H9 (cell line): Measurements from ENCODE around the gene DIP2C. TPM values are rescaled to one million over a fixed set of nuclear protein-coding genes. Genes with fewer than 3 reads are reported as not detected.

Source experiments
- DNase-seq: peaks from one replicate; pipeline ENCODE4 v3.0.0-alpha.2; 2017
- H2AFZ ChIP-seq: one replicate; pipeline ENCODE4 v1.6.1; 2013; ENCODE audit warnings: mild to moderate bottlenecking, low read length, control low read depth, moderate library complexity
- H2AK5ac ChIP-seq: 2 replicates; pipeline ENCODE4 v1.6.1; 2013; ENCODE audit warnings: low read length, control low read depth, mixed read lengths; ENCODE audit not compliant: insufficient read length
- H2BK120ac ChIP-seq: one replicate; pipeline ENCODE4 v1.6.1; 2013; ENCODE audit warnings: low read depth, mild to moderate bottlenecking, low read length, control low read depth, inconsistent platforms; ENCODE audit not compliant: poor library complexity, severe bottlenecking
- H2BK12ac ChIP-seq: 2 replicates; pipeline ENCODE4 v1.6.1; 2013; ENCODE audit warnings: low read length, control low read depth, mixed read lengths, low read depth; ENCODE audit not compliant: insufficient read length
- H2BK15ac ChIP-seq: 2 replicates; pipeline ENCODE4 v1.6.1; 2013; ENCODE audit warnings: low read depth, low read length, control low read depth
- H2BK20ac ChIP-seq: one replicate; pipeline ENCODE4 v1.6.1; 2013; ENCODE audit warnings: low read depth, mild to moderate bottlenecking, low read length, control low read depth, inconsistent platforms; ENCODE audit not compliant: poor library complexity, severe bottlenecking
- H2BK5ac ChIP-seq: 2 replicates; pipeline ENCODE4 v1.6.1; 2013; ENCODE audit warnings: low read length, control low read depth, mixed read lengths; ENCODE audit not compliant: insufficient read length
- H3K14ac ChIP-seq: 2 replicates; pipeline ENCODE4 v1.6.1; 2013; ENCODE audit warnings: low read length, control low read depth; ENCODE audit not compliant: insufficient read depth
- H3K18ac ChIP-seq: 2 replicates; pipeline ENCODE4 v1.6.1; 2013; ENCODE audit warnings: low read depth, mild to moderate bottlenecking, mixed read lengths, low read length, control low read depth; ENCODE audit not compliant: insufficient read length
- H3K23ac ChIP-seq: 2 replicates; pipeline ENCODE4 v1.6.1; 2013; ENCODE audit warnings: low read length, control low read depth, mixed read lengths, low read depth; ENCODE audit not compliant: insufficient read length
- H3K23me2 ChIP-seq: 2 replicates; pipeline ENCODE4 v1.6.1; 2013; ENCODE audit warnings: low read depth, mild to moderate bottlenecking, mixed read lengths, low read length, control low read depth; ENCODE audit not compliant: insufficient read length, poor library complexity, severe bottlenecking
- H3K27ac ChIP-seq: 2 replicates; pipeline ENCODE4 v1.5.1; 2013; ENCODE audit warnings: low read length, control low read depth, mixed read lengths, low read depth; ENCODE audit not compliant: insufficient read length
- H3K27me3 ChIP-seq: 2 replicates; pipeline ENCODE4 v1.6.1; 2013; ENCODE audit warnings: low read length, control low read depth, inconsistent platforms; ENCODE audit not compliant: insufficient read depth
- H3K4ac ChIP-seq: 2 replicates; pipeline ENCODE4 v1.6.1; 2013; ENCODE audit warnings: low read depth, mild to moderate bottlenecking, control low read depth, inconsistent platforms, low read length, moderate library complexity
- H3K4me1 ChIP-seq: 2 replicates; pipeline ENCODE4 v1.6.1; 2013; ENCODE audit warnings: low read length, control low read depth, inconsistent platforms; ENCODE audit not compliant: insufficient read depth
- H3K4me2 ChIP-seq: 2 replicates; pipeline ENCODE4 v1.6.1; 2013; ENCODE audit warnings: low read length, control low read depth, mixed read lengths; ENCODE audit not compliant: insufficient read length, insufficient read depth
- H3K56ac ChIP-seq: 2 replicates; pipeline ENCODE4 v1.6.1; 2013; ENCODE audit warnings: low read depth, mild to moderate bottlenecking, mixed read lengths, low read length, control low read depth; ENCODE audit not compliant: insufficient read length
- H3K79me1 ChIP-seq: 2 replicates; pipeline ENCODE4 v1.6.1; 2013; ENCODE audit warnings: low read depth, mild to moderate bottlenecking, moderate library complexity, low read length, control low read depth, inconsistent platforms; ENCODE audit not compliant: insufficient read depth, poor library complexity, severe bottlenecking
- H3K79me2 ChIP-seq: 2 replicates; pipeline ENCODE4 v1.6.1; 2013; ENCODE audit warnings: low read length, control low read depth, inconsistent platforms; ENCODE audit not compliant: insufficient read depth
- H3K9ac ChIP-seq: 2 replicates; pipeline ENCODE4 v1.6.1; 2013; ENCODE audit warnings: low read length, control low read depth, mixed read lengths; ENCODE audit not compliant: insufficient read length; ENCODE audit errors: extremely low read depth
- H3K9me3 ChIP-seq: one replicate; pipeline ENCODE4 v1.6.1; 2013; ENCODE audit warnings: low read depth, low read length, inconsistent platforms; ENCODE audit not compliant: control insufficient read depth
- H3T11ph ChIP-seq: one replicate; pipeline ENCODE4 v1.6.1; 2013; ENCODE audit warnings: mild to moderate bottlenecking, low read length, control low read depth, inconsistent platforms
- H4K20me1 ChIP-seq: one replicate; pipeline ENCODE4 v1.6.1; 2013; ENCODE audit not compliant: control insufficient read depth, insufficient read length, insufficient read depth
- H4K5ac ChIP-seq: 2 replicates; pipeline ENCODE4 v1.6.1; 2013; ENCODE audit warnings: low read depth, mild to moderate bottlenecking, mixed read lengths, low read length, control low read depth; ENCODE audit not compliant: insufficient read length
- H4K8ac ChIP-seq: replicated peaks from 2 replicates; pipeline ENCODE4 v1.6.1; 2013; ENCODE audit warnings: low read length, control low read depth, mixed read lengths, low read depth; ENCODE audit not compliant: insufficient read length
- H4K91ac ChIP-seq: 2 replicates; pipeline ENCODE4 v1.6.1; 2013; ENCODE audit warnings: low read depth, mild to moderate bottlenecking, moderate library complexity, mixed read lengths, low read length, control low read depth; ENCODE audit not compliant: insufficient read length
- H3K27ac Mint-ChIP-seq, 3 experiments: 2 replicates in 2 of 3; 3 replicates in 1 of 3; pipeline ENCODE4 v1.8.0; 2020 to 2021; ENCODE audit warnings: mixed read lengths in 3 of 3, mild to moderate bottlenecking in 1 of 3, moderate library complexity in 1 of 3
- H3K27me3 Mint-ChIP-seq: 2 replicates; pipeline ENCODE4 v1.8.0; 2021; ENCODE audit warnings: low read depth, mild to moderate bottlenecking, moderate library complexity, mixed read lengths
- H3K36me3 Mint-ChIP-seq, 3 experiments: 2 replicates in 2 of 3; 3 replicates in 1 of 3; pipeline ENCODE4 v1.8.0; 2020 to 2021; ENCODE audit warnings: low read depth in 3 of 3, mixed read lengths in 3 of 3; ENCODE audit not compliant: insufficient read depth in 1 of 3
- H3K4me1 Mint-ChIP-seq, 2 experiments: 2 replicates each; pipeline ENCODE4 v1.8.0; 2020; ENCODE audit warnings: mixed read lengths in 2 of 2
- H3K4me3 Mint-ChIP-seq, 2 experiments: 2 replicates in 1 of 2; 3 replicates in 1 of 2; pipeline ENCODE4 v1.8.0; 2020 to 2021; ENCODE audit warnings: mild to moderate bottlenecking in 2 of 2, mixed read lengths in 2 of 2, moderate library complexity in 1 of 2
- H3K9me3 Mint-ChIP-seq, 2 experiments: 2 replicates in 1 of 2; 3 replicates in 1 of 2; pipeline ENCODE4 v1.8.0; 2020; ENCODE audit warnings: mild to moderate bottlenecking in 2 of 2, mixed read lengths in 2 of 2, moderate library complexity in 1 of 2
- WGBS: extraction: QIAGEN DNeasy Blood & Tissue Kit; methylation state at CpG from one replicate; pipeline ENCODE4 v1.1.7; 2013; ENCODE audit warnings: missing lambda C conversion rate, low lambda C conversion rate, mixed read lengths; ENCODE audit not compliant: insufficient read length; ENCODE audit errors: extremely low coverage; 5-methylcytosine and 5-hydroxymethylcytosine counted together
- total RNA-seq: library from RNA; stranded (reverse); gene quantifications from 2 replicates; pipeline ENCODE4 v1.2.1, GENCODE V29; 2021
- TF ChIP-seq, protein P1 (sequence below): fragments of 200-600 bp; sonication (generic); conservative IDR thresholded peaks from 3 replicates; pipeline ENCODE4 v1.8.0; 2021; ENCODE audit warnings: antibody characterized with exemption, mild to moderate bottlenecking

The DIP2C gene
- total RNA-seq, 1 experiment from 2014 or later: 7.9 TPM

DNA sequence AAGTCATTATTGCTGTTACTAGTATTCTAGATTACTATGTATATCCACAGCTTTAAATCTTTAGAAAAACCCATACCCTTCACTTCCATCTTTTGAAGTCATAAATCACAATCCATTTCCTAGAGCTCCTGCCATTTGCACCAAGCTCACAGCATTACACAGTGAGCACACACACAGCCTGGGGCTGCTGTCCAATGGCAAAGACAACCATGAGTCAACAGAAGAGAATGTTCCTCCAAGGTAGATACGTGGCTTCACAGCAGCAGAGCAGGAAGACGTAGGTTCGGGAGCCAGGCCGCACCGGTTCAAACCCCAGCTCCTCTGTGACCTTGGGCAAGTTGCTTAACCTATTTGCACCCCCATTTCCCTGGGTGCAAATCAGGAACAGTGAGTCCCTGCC is 234.6 kb downstream of the DIP2C start:
- Histone ChIP-seq H4K20me1 (no peaks in the 10 kb centered on the region), H3K23ac (no peak overlapping the region), H3K4ac (no peak overlapping the region), H3T11ph (no peak overlapping the region), H2BK120ac (no peak overlapping the region), H3K79me2 (no peaks in the 10 kb centered on the region), H2AK5ac (no peak overlapping the region), H2AFZ (no peak overlapping the region), H2BK12ac (no peak overlapping the region), H3K79me1 (no peaks in the 10 kb centered on the region), H3K27ac (no peak overlapping the region), H2BK15ac (no peak overlapping the region), H3K14ac (no peak overlapping the region), H4K8ac (no peak overlapping the region), H3K4me2 (no peak overlapping the region), H4K5ac (no peak overlapping the region), H4K91ac (no peak overlapping the region), H3K18ac (no peak overlapping the region), H2BK20ac (no peak overlapping the region), H3K4me1 (peaks cover 3% of the 10 kb centered on the region; the same call in 1 of the 2 replicates), H3K27me3 (no peaks in the 10 kb centered on the region), H2BK5ac (no peak overlapping the region), H3K56ac (no peak overlapping the region), H3K9me3 (no peaks in the 10 kb centered on the region), H3K9ac (no peak overlapping the region), H3K23me2 (no peaks in the 10 kb centered on the region)
- no peak for DNase-seq
- no peaks in the 10 kb centered on the region for H3K27me3 Mint-ChIP-seq
- H3K36me3 Mint-ChIP-seq: no peaks in the 10 kb centered on the region; a peak in 1 of 7 replicates
- H3K9me3 Mint-ChIP-seq: no peaks in the 10 kb centered on the region
- peaks cover 14 to 15% of the 10 kb centered on the region in 2 experiments for H3K4me1 Mint-ChIP-seq
- H3K27ac Mint-ChIP-seq: peak overlapping the region in 1 of 3 experiments; percentile 41; a peak in 1 of 7 replicates
- TF ChIP-seq, protein P1, sequence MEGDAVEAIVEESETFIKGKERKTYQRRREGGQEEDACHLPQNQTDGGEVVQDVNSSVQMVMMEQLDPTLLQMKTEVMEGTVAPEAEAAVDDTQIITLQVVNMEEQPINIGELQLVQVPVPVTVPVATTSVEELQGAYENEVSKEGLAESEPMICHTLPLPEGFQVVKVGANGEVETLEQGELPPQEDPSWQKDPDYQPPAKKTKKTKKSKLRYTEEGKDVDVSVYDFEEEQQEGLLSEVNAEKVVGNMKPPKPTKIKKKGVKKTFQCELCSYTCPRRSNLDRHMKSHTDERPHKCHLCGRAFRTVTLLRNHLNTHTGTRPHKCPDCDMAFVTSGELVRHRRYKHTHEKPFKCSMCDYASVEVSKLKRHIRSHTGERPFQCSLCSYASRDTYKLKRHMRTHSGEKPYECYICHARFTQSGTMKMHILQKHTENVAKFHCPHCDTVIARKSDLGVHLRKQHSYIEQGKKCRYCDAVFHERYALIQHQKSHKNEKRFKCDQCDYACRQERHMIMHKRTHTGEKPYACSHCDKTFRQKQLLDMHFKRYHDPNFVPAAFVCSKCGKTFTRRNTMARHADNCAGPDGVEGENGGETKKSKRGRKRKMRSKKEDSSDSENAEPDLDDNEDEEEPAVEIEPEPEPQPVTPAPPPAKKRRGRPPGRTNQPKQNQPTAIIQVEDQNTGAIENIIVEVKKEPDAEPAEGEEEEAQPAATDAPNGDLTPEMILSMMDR: no peak
- no peak overlapping the region for H3K4me3 Mint-ChIP-seq
- WGBS: no CpG with 5 or more reads among the region's 5 CpGs
